ENCODE results near the gene DECR2.

- no peak for TF ChIP-seq CTCF (IDR thresholded peaks at IDR 0.05)
- TF ChIP-seq POLR2A (IDR thresholded peaks at IDR 0.05): no peak
Observed at GRCh38 chr16:371515-372301, 30.0 kb upstream of the DECR2 start.

All from adrenal gland (tissue), 5 donors.